Astrocyte (in vitro differentiated cells and primary cell): Measurements from ENCODE around the gene KCNQ5.

Source experiments
- EZH2 ChIP-seq: IDR thresholded peaks from 2 replicates; pipeline ENCODE4 v1.6.1; 2012; ENCODE audit warnings: mild to moderate bottlenecking, low read length, inconsistent platforms; ENCODE audit not compliant: insufficient read depth
- TF ChIP-seq, protein P1 (sequence below): IDR thresholded peaks from 2 replicates; pipeline ENCODE4 v1.5.1; 2011; ENCODE audit warnings: low read depth, mild to moderate bottlenecking, inconsistent platforms, low read length, moderate library complexity; ENCODE audit not compliant: insufficient read depth

DNA sequence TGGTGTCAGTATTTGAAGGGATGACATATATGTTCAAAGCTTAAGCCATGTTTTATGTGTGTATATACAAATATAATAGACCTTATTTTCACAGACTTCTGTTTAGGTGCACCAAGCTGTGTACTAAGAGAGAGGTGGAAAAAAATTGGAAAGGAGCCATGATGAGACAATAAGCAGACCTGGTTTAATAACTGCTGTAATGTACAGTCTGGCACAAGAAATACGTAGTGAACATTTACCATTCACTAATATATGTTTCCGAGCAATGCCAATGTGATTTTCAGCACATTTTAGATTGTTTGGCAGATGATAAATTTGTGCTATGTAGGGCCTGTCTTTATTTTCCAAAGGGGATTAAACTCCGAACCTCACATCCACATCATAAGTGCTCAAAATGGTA is 487.1 kb downstream of the KCNQ5 start:
- TF ChIP-seq, protein P1, sequence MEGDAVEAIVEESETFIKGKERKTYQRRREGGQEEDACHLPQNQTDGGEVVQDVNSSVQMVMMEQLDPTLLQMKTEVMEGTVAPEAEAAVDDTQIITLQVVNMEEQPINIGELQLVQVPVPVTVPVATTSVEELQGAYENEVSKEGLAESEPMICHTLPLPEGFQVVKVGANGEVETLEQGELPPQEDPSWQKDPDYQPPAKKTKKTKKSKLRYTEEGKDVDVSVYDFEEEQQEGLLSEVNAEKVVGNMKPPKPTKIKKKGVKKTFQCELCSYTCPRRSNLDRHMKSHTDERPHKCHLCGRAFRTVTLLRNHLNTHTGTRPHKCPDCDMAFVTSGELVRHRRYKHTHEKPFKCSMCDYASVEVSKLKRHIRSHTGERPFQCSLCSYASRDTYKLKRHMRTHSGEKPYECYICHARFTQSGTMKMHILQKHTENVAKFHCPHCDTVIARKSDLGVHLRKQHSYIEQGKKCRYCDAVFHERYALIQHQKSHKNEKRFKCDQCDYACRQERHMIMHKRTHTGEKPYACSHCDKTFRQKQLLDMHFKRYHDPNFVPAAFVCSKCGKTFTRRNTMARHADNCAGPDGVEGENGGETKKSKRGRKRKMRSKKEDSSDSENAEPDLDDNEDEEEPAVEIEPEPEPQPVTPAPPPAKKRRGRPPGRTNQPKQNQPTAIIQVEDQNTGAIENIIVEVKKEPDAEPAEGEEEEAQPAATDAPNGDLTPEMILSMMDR, result no peak
- TF ChIP-seq EZH2, result no peak
